H1 (cell line): ENCODE results near the gene RAD51B. TPM values are rescaled to one million over a fixed set of nuclear protein-coding genes. Genes with fewer than 3 reads are reported as not detected.

Experiments
- CTCF ChIA-PET: fragments of 300-600 bp; sonication (Branson Sonifier 250); formaldehyde crosslinking; loops from one replicate; lab custom pipeline; 2021; ENCODE audit not compliant: partially characterized antibody; lab: Charles Lee
- POLR2A ChIA-PET: fragments of 300-600 bp; sonication (Branson Sonifier 250); formaldehyde crosslinking; loops from one replicate; lab custom pipeline; 2021; ENCODE audit warnings: inconsistent platforms; ENCODE audit not compliant: partially characterized antibody; lab: Charles Lee
- DNase-seq, 2 experiments: peaks; one replicate each; pipeline versions ENCODE4 v3.0.0 to v3.0.0-alpha.2; 2010 to 2022; ENCODE audit warnings: low spot score in 2 of 2, low read depth in 1 of 2, mixed read lengths in 1 of 2
- FAIRE-seq: peaks from 2 replicates; lab custom pipeline; 2011; peaks lifted over from hg19 to GRCh38; lab: Jason Lieb, UNC
- H2AFZ ChIP-seq: 2 replicates; pipeline ENCODE4 v1.8.1; 2012; ENCODE audit warnings: low read length, inconsistent platforms
- H2AK5ac ChIP-seq: 2 replicates; pipeline ENCODE4 v1.6.1; 2013; ENCODE audit warnings: low read depth, low read length
- H2BK120ac ChIP-seq: replicated peaks from 2 replicates; pipeline ENCODE3; 2013; ENCODE audit warnings: low read depth, low read length, inconsistent platforms
- H2BK12ac ChIP-seq: 2 replicates; pipeline ENCODE4 v1.6.1; 2013; ENCODE audit warnings: low read depth, low read length
- H2BK15ac ChIP-seq: 2 replicates; pipeline ENCODE4 v1.6.1; 2013; ENCODE audit warnings: low read length
- H2BK20ac ChIP-seq: 2 replicates; pipeline ENCODE4 v1.6.1; 2013; ENCODE audit warnings: low read length
- H2BK5ac ChIP-seq: 2 replicates; pipeline ENCODE4 v1.6.1; 2013; ENCODE audit warnings: low read depth, low read length
- H3K14ac ChIP-seq: 2 replicates; pipeline ENCODE4 v1.6.1; 2013; ENCODE audit warnings: inconsistent platforms; ENCODE audit not compliant: insufficient read length
- H3K18ac ChIP-seq: 2 replicates; pipeline ENCODE4 v1.6.1; 2013; ENCODE audit warnings: low read length; ENCODE audit errors: extremely low read depth
- H3K23ac ChIP-seq: 2 replicates; pipeline ENCODE4 v1.6.1; 2013; ENCODE audit warnings: inconsistent platforms; ENCODE audit not compliant: insufficient read length
- H3K23me2 ChIP-seq: 2 replicates; pipeline ENCODE4 v1.6.1; 2013; ENCODE audit warnings: low read depth, low read length
- H3K27ac ChIP-seq: 2 replicates; pipeline ENCODE4 v1.6.1; 2011; ENCODE audit warnings: low read depth, low read length, inconsistent platforms
- H3K27me3 ChIP-seq, 4 experiments: replicated peaks in 1 of 4; 1 replicate in 1 of 4; 2 replicates in 3 of 4; pipeline versions ENCODE4 v1.6.1 to v1.8.1; 2011 to 2013; ENCODE audit warnings: low read length in 3 of 4, mild to moderate bottlenecking in 3 of 4, inconsistent platforms in 2 of 4, mixed read lengths in 2 of 4, moderate library complexity in 1 of 4; ENCODE audit not compliant: control insufficient read depth in 3 of 4, insufficient read depth in 3 of 4; ENCODE audit errors: extremely low read depth in 1 of 4
- H3K36me3 ChIP-seq, 4 experiments: 2 replicates each; pipeline versions ENCODE4 v1.6.1 to v1.8.1; 2011 to 2013; ENCODE audit warnings: mild to moderate bottlenecking in 4 of 4, low read length in 3 of 4, moderate library complexity in 2 of 4, control low read depth in 1 of 4, inconsistent platforms in 1 of 4; ENCODE audit not compliant: insufficient read depth in 4 of 4, control insufficient read depth in 2 of 4
- H3K4ac ChIP-seq: replicated peaks from 2 replicates; pipeline ENCODE3; 2013; ENCODE audit warnings: low read length, low read depth, mixed read lengths, inconsistent platforms; ENCODE audit not compliant: insufficient read length
- H3K4me1 ChIP-seq, 4 experiments: replicated peaks in 1 of 4; 1 replicate in 1 of 4; 2 replicates in 3 of 4; pipeline versions ENCODE4 v1.6.1 to v1.8.1; 2011 to 2013; ENCODE audit warnings: low read length in 3 of 4, inconsistent platforms in 2 of 4, mixed read lengths in 1 of 4; ENCODE audit not compliant: insufficient read depth in 4 of 4, control insufficient read depth in 3 of 4
- H3K4me2 ChIP-seq, 2 experiments: 2 replicates each; pipeline versions ENCODE4 v1.6.1 to v1.8.1; 2011 to 2013; ENCODE audit warnings: low read depth in 2 of 2, low read length in 2 of 2, control low read depth in 1 of 2, inconsistent platforms in 1 of 2, mild to moderate bottlenecking in 1 of 2; ENCODE audit not compliant: insufficient read depth in 1 of 2
- H3K4me3 ChIP-seq, 4 experiments: fragments of 200-600, 300-600 bp in 1 of 4; sonication (generic), shearing (Covaris generic), sonication (Bioruptor Twin) in 1 of 4; 2 replicates each; pipeline versions ENCODE4 v1.5.1 to v1.8.1; 2011 to 2016; ENCODE audit warnings: low read length in 4 of 4, low read depth in 3 of 4, control low read depth in 2 of 4, inconsistent platforms in 2 of 4, mild to moderate bottlenecking in 2 of 4, mixed read lengths in 1 of 4, moderate library complexity in 1 of 4; ENCODE audit not compliant: insufficient read depth in 2 of 4; ENCODE audit errors: extremely low read depth in 1 of 4
- H3K56ac ChIP-seq: replicated peaks from 2 replicates; pipeline ENCODE3; 2013; ENCODE audit warnings: low read depth, mild to moderate bottlenecking, mixed read lengths, low read length, inconsistent platforms; ENCODE audit not compliant: insufficient read length
- H3K79me1 ChIP-seq: 2 replicates; pipeline ENCODE4 v1.6.1; 2013; ENCODE audit warnings: low read depth, low read length, control low read depth
- H3K79me2 ChIP-seq, 2 experiments: 2 replicates each; pipeline versions ENCODE4 v1.6.1 to v1.8.1; 2012 to 2013; ENCODE audit warnings: low read length in 2 of 2, mild to moderate bottlenecking in 2 of 2, inconsistent platforms in 1 of 2; ENCODE audit not compliant: insufficient read depth in 2 of 2, control insufficient read depth in 1 of 2
- H3K9ac ChIP-seq, 4 experiments: replicated peaks in 1 of 4; 1 replicate in 1 of 4; 2 replicates in 3 of 4; pipeline versions ENCODE4 v1.6.1 to v1.8.1; 2011 to 2013; ENCODE audit warnings: low read depth in 3 of 4, low read length in 3 of 4, control low read depth in 2 of 4, mild to moderate bottlenecking in 2 of 4, moderate library complexity in 2 of 4, inconsistent platforms in 1 of 4; ENCODE audit errors: extremely low read depth in 1 of 4
- H3K9me3 ChIP-seq, 2 experiments: 2 replicates each; pipeline versions ENCODE4 v1.6.1 to v1.8.1; 2012 to 2013; ENCODE audit warnings: mild to moderate bottlenecking in 2 of 2, moderate library complexity in 2 of 2, control low read depth in 1 of 2, inconsistent platforms in 1 of 2, low read depth in 1 of 2, low read length in 1 of 2, mixed read lengths in 1 of 2; ENCODE audit not compliant: insufficient read depth in 2 of 2
- H4K20me1 ChIP-seq, 2 experiments: replicated peaks in 1 of 2; 2 replicates each; pipeline versions ENCODE3 to v1.8.1; 2011 to 2013; ENCODE audit warnings: inconsistent platforms in 2 of 2, low read length in 2 of 2, mild to moderate bottlenecking in 1 of 2; ENCODE audit not compliant: insufficient read depth in 2 of 2, control insufficient read depth in 1 of 2
- H4K5ac ChIP-seq: 2 replicates; pipeline ENCODE4 v1.6.1; 2013; ENCODE audit warnings: low read length, low read depth, mixed read lengths, inconsistent platforms; ENCODE audit not compliant: insufficient read length
- H4K8ac ChIP-seq: 2 replicates; pipeline ENCODE4 v1.8.0; 2013; ENCODE audit warnings: mild to moderate bottlenecking, moderate library complexity, low read length, inconsistent platforms; ENCODE audit not compliant: insufficient read depth; ENCODE audit errors: extremely low read depth
- H4K91ac ChIP-seq: replicated peaks from 2 replicates; pipeline ENCODE3; 2013; ENCODE audit warnings: low read length, mixed read lengths, inconsistent platforms; ENCODE audit not compliant: insufficient read length
- BRCA1 ChIP-seq: IDR thresholded peaks from 2 replicates; pipeline ENCODE4 v1.6.1; 2012; ENCODE audit warnings: low read depth, low read length, improper control_type of control experiment
- CEBPB ChIP-seq: IDR thresholded peaks from 2 replicates; pipeline ENCODE4 v1.6.1; 2012; ENCODE audit warnings: low read depth, low read length
- CHD2 ChIP-seq: IDR thresholded peaks from 2 replicates; pipeline ENCODE4 v1.6.1; 2012; ENCODE audit warnings: low read length, improper control_type of control experiment
- GABPA ChIP-seq: IDR thresholded peaks from 2 replicates; pipeline ENCODE4 v1.6.1; 2011; ENCODE audit warnings: mild to moderate bottlenecking, low read length, moderate library complexity, borderline replicate concordance; ENCODE audit not compliant: insufficient read depth
- NRF1 ChIP-seq: IDR thresholded peaks from 2 replicates; pipeline ENCODE4 v1.6.1; 2011; ENCODE audit warnings: mild to moderate bottlenecking, low read depth, low read length, improper control_type of control experiment
- POLR2A ChIP-seq, 2 experiments: IDR thresholded peaks; 1 replicate in 1 of 2; 2 replicates in 1 of 2; pipeline ENCODE4 v1.6.1; 2011; ENCODE audit warnings: low read depth in 2 of 2, low read length in 2 of 2, mild to moderate bottlenecking in 2 of 2; ENCODE audit errors: control extremely low read depth in 1 of 2
- ZNF274 ChIP-seq: IDR thresholded peaks from 2 replicates; pipeline ENCODE4 v1.7.0; 2012; ENCODE audit warnings: low read length, borderline replicate concordance; ENCODE audit errors: extremely low read depth
- WGBS, 2 experiments: shearing (Covaris generic) in 1 of 2; methylation state at CpG; one replicate each; pipeline versions ENCODE4 v1.1.6 to v1.1.7; 2013 to 2015; ENCODE audit warnings: low lambda C conversion rate in 2 of 2, mixed read lengths in 2 of 2, inconsistent platforms in 1 of 2, low coverage in 1 of 2, missing lambda C conversion rate in 1 of 2; ENCODE audit not compliant: insufficient replicate concordance in 2 of 2, insufficient coverage in 1 of 2, insufficient read length in 1 of 2; ENCODE audit errors: extremely low coverage in 1 of 2, missing lambda C conversion rate in 1 of 2; 5-methylcytosine and 5-hydroxymethylcytosine counted together
- polyA plus RNA-seq, 7 experiments: library from polyadenylated mRNA; depleted of rRNA in 3 of 7; stranded (reverse) in 5 of 7; unstranded in 2 of 7; fragments of >200 nt in 5 of 7; fragments of 200-250 nt in 2 of 7; gene quantifications; 1 replicate in 5 of 7; 2 replicates in 1 of 7; 4 replicates in 1 of 7; pipeline versions ENCODE4 v1.2.1 to v1.2.3, GENCODE V29; 2011 to 2013; ENCODE audit warnings: missing spikeins in 2 of 7, mixed read lengths in 2 of 7
- total RNA-seq: library from RNA; stranded (reverse); fragmentation: NEBNext Ultra II Directional; extraction: Animal tissue kit (Norgen Biotek cat#: 25700); gene quantifications from 2 replicates; pipeline ENCODE4 v1.2.1, GENCODE V29; 2021
- TF ChIP-seq, protein P1 (sequence below), 3 experiments: IDR thresholded peaks; 1 replicate in 2 of 3; 2 replicates in 1 of 3; pipeline versions ENCODE4 v1.5.1 to v1.6.1; 2011; ENCODE audit warnings: low read length in 3 of 3, mild to moderate bottlenecking in 3 of 3, inconsistent platforms in 2 of 3, low read depth in 1 of 3, moderate library complexity in 1 of 3; ENCODE audit not compliant: insufficient read depth in 1 of 3; ENCODE audit errors: control extremely low read depth in 1 of 3

Gene RAD51B
- total and polyA plus RNA-seq, 2 of the 8 experiments (the other 6 are each of a cell fraction or from before 2014, with no cell fraction given), result 3.9 to 14.9 TPM

DNA sequence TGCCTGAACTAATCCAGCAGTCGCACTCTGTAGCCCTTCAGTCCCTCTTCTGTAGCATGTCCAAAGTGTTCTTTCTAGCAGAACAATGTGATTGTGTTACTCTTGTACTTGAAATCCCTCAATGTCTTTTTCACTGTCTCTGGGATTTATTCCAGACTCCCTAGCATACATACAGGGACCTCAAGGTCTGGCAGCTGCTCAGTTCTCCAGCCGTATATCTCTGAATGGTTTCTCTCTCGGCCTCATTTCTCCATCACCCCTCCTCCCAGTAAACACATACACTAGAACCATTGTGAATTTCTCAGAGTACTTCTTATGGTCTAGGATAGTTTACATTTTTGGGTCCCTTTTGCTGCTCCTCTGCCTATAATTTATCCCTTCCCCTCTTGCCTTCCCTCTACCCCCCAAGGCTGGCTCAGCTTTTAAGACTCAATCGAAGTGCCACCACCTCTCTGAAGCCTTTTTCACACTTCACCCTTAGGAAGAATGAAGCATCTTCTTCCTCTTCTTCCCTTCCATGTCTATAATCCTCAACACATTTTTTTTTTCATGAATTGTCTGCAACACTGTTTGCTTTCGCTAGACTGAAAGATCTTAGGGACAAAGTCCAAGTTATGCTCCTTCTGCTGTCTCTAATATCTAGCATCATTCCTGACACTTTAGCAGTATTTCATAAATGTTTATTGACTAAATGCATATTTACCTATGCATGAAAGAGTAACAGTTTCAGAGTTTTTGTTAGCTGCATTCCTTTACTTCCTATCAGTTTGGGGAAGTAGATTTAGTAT, 527.2 kb downstream of the RAD51B start:
- Histone ChIP-seq H3K9ac (no peak overlapping the region), H4K20me1 (no peaks in the 10 kb centered on the region), H4K5ac (no peak overlapping the region), H3K79me2 (no peaks in the 10 kb centered on the region), H3K27me3 (no peaks in the 10 kb centered on the region; a peak in 1 of 7 replicates), H3K23me2 (no peaks in the 10 kb centered on the region), H2BK5ac (no peak overlapping the region), H3K4me3 (no peak overlapping the region), H2AK5ac (no peak overlapping the region), H3K18ac (no peak overlapping the region), H3K36me3 (no peaks in the 10 kb centered on the region), H2BK120ac (no peak overlapping the region), H3K4ac (no peak overlapping the region), H3K27ac (no peak overlapping the region), H3K14ac (no peak overlapping the region), H3K23ac (no peak overlapping the region), H3K9me3 (no peaks in the 10 kb centered on the region), H2AFZ (no peak overlapping the region), H4K91ac (no peak overlapping the region), H3K56ac (no peak overlapping the region), H3K4me1 (peaks cover 3 to 14% (median 6%) of the 10 kb centered on the region in 4 experiments; a peak in 5 of 7 replicates), H4K8ac (no peak overlapping the region), H2BK12ac (no peak overlapping the region), H3K4me2 (no peak overlapping the region), H2BK15ac (no peak overlapping the region), H3K79me1 (no peaks in the 10 kb centered on the region), H2BK20ac (no peak overlapping the region)
- DNase-seq (no peak), FAIRE-seq (no peak)
- 94% methylated on average over 5 of the region's 5 CpGs; no CpG with 5 or more reads in 1 of the 2 experiments for WGBS, 2 experiments
- CTCF ChIA-PET, result interaction anchor here (0.9 kb wide), 1 partner anchor 9 kb away, joined by 3 read pairs; no protein-coding TSS in a partner anchor
- POLR2A ChIA-PET, result no interaction called here
- TF ChIP-seq, protein P1, sequence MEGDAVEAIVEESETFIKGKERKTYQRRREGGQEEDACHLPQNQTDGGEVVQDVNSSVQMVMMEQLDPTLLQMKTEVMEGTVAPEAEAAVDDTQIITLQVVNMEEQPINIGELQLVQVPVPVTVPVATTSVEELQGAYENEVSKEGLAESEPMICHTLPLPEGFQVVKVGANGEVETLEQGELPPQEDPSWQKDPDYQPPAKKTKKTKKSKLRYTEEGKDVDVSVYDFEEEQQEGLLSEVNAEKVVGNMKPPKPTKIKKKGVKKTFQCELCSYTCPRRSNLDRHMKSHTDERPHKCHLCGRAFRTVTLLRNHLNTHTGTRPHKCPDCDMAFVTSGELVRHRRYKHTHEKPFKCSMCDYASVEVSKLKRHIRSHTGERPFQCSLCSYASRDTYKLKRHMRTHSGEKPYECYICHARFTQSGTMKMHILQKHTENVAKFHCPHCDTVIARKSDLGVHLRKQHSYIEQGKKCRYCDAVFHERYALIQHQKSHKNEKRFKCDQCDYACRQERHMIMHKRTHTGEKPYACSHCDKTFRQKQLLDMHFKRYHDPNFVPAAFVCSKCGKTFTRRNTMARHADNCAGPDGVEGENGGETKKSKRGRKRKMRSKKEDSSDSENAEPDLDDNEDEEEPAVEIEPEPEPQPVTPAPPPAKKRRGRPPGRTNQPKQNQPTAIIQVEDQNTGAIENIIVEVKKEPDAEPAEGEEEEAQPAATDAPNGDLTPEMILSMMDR (IDR thresholded peaks at IDR 0.05; ENCODE audit: control extremely low read depth in 1 of 3, insufficient read depth in 1 of 3, low read depth in 1 of 3, low read length in 3 of 3), result no peak
- TF ChIP-seq CHD2 (no peak), CEBPB (no peak), POLR2A (IDR thresholded peaks at IDR 0.05; ENCODE audit: control extremely low read depth in 1 of 2, low read depth in 2 of 2, low read length in 2 of 2) (no peak), NRF1 (no peak), GABPA (no peak), BRCA1 (no peak), ZNF274 (no peak)
